Astrocyte (in vitro differentiated cells and primary cell): Measurements from ENCODE around the gene BTG2.

ENCODE experiments used
- EZH2 ChIP-seq: IDR thresholded peaks from 2 replicates; pipeline ENCODE4 v1.6.1; 2012; ENCODE audit warnings: mild to moderate bottlenecking, low read length, inconsistent platforms; ENCODE audit not compliant: insufficient read depth
- TF ChIP-seq, protein P1 (sequence below): IDR thresholded peaks from 2 replicates; pipeline ENCODE4 v1.5.1; 2011; ENCODE audit warnings: low read depth, mild to moderate bottlenecking, inconsistent platforms, low read length, moderate library complexity; ENCODE audit not compliant: insufficient read depth

DNA sequence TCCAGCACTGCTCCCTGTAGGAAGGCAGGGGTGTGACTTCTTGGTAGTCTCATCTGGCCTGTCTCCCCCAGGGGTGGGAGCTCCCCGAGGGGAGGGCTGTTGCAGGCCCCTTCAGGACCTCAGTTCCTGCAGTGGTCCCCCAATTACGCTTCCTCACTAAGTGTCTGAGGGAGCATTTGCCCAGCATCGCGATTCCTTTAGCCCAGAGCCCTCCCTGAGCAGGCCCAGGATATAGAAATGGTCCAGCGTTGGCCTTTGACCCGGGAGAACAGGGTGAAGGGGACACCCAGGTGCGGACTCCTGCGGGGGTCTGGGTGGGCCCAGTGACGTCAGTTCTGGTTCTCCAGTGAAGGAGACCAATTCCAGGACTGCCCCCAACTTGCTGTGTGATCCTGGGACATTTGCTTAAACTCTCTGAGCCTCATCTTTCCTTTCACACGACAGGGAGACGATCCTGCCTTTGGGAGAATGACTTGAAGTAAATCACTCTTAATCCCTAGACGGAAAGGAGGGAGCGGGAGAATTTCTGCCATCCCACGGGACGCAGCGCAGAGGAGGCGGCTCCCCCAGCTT lies 32.6 kb upstream of the BTG2 start:
- TF ChIP-seq, protein P1, sequence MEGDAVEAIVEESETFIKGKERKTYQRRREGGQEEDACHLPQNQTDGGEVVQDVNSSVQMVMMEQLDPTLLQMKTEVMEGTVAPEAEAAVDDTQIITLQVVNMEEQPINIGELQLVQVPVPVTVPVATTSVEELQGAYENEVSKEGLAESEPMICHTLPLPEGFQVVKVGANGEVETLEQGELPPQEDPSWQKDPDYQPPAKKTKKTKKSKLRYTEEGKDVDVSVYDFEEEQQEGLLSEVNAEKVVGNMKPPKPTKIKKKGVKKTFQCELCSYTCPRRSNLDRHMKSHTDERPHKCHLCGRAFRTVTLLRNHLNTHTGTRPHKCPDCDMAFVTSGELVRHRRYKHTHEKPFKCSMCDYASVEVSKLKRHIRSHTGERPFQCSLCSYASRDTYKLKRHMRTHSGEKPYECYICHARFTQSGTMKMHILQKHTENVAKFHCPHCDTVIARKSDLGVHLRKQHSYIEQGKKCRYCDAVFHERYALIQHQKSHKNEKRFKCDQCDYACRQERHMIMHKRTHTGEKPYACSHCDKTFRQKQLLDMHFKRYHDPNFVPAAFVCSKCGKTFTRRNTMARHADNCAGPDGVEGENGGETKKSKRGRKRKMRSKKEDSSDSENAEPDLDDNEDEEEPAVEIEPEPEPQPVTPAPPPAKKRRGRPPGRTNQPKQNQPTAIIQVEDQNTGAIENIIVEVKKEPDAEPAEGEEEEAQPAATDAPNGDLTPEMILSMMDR: no peak
- TF ChIP-seq EZH2: no peak
